Measurements from ENCODE around the gene OR6Y1. TPM values are rescaled to one million over a fixed set of nuclear protein-coding genes. Genes with fewer than 3 reads are reported as not detected.

Gene OR6Y1
- total RNA-seq, 1 donor from 2014 or later, result not detected

DNA sequence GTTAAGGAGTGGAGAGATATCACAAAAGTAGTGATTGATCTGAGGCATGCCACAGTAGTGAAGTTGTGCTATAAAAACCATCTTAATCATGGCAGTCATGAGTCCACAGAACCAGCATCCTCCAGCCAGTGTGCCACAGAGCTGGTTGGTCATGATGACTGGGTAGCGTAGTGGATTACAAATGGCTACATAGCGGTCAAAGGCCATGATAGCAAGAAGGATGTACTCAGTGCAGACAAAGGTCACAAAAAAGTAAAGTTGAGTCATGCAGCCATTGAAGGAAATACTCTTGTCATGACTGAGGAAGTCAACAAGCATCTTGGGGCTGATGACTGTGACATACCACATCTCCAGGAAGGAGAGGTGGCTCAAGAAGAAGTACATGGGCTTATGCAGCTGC, 6.7 kb downstream of the OR6Y1 start:
- Histone ChIP-seq H3K27me3 (ENCODE audit: insufficient read depth, low read length) (no peaks in the 10 kb centered on the region), H3K27ac (ENCODE audit: low read depth, low read length) (no peak overlapping the region), H2AFZ (ENCODE audit: low read depth, low read length) (no peak overlapping the region), H3K36me3 (ENCODE audit: insufficient read depth, low read length) (no peaks in the 10 kb centered on the region), H3K4me3 (ENCODE audit: insufficient read depth, low read depth, low read length) (no peak overlapping the region), H3K9me3 (ENCODE audit: insufficient read depth, low read depth, low read length) (no peaks in the 10 kb centered on the region), H3K9ac (ENCODE audit: low read length) (no peak overlapping the region), H3K4me1 (ENCODE audit: insufficient read depth, low read length) (no peaks in the 10 kb centered on the region), H3K4me2 (ENCODE audit: low read length) (no peak overlapping the region), H3K79me2 (ENCODE audit: insufficient read depth, low read length) (no peaks in the 10 kb centered on the region), H4K20me1 (ENCODE audit: insufficient read depth, low read length) (no peaks in the 10 kb centered on the region)
- no peaks in the 10 kb centered on the region for H3K27me3 Mint-ChIP-seq (ENCODE audit: low read depth, unreplicated experiment)
- H3K4me3 Mint-ChIP-seq (ENCODE audit: unreplicated experiment), result no peak overlapping the region
- FAIRE-seq (no peak), DNase-seq (ENCODE audit: low read depth) (no peak)
- no peaks in the 10 kb centered on the region for H3K9me3 Mint-ChIP-seq (ENCODE audit: unreplicated experiment)
- no peaks in the 10 kb centered on the region for H3K36me3 Mint-ChIP-seq (ENCODE audit: low read depth, unreplicated experiment)
- H3K4me1 Mint-ChIP-seq (ENCODE audit: low read depth, unreplicated experiment), result no peaks in the 10 kb centered on the region
- no peak overlapping the region for H3K27ac Mint-ChIP-seq (ENCODE audit: unreplicated experiment)
- TF ChIP-seq, protein P1, sequence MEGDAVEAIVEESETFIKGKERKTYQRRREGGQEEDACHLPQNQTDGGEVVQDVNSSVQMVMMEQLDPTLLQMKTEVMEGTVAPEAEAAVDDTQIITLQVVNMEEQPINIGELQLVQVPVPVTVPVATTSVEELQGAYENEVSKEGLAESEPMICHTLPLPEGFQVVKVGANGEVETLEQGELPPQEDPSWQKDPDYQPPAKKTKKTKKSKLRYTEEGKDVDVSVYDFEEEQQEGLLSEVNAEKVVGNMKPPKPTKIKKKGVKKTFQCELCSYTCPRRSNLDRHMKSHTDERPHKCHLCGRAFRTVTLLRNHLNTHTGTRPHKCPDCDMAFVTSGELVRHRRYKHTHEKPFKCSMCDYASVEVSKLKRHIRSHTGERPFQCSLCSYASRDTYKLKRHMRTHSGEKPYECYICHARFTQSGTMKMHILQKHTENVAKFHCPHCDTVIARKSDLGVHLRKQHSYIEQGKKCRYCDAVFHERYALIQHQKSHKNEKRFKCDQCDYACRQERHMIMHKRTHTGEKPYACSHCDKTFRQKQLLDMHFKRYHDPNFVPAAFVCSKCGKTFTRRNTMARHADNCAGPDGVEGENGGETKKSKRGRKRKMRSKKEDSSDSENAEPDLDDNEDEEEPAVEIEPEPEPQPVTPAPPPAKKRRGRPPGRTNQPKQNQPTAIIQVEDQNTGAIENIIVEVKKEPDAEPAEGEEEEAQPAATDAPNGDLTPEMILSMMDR (IDR thresholded peaks at IDR 0.05; ENCODE audit: insufficient read depth, low read depth, low read length), result no peak
- no peak for TF ChIP-seq EZH2 (IDR thresholded peaks at IDR 0.05; ENCODE audit: insufficient read depth, low read length)

DNA sequence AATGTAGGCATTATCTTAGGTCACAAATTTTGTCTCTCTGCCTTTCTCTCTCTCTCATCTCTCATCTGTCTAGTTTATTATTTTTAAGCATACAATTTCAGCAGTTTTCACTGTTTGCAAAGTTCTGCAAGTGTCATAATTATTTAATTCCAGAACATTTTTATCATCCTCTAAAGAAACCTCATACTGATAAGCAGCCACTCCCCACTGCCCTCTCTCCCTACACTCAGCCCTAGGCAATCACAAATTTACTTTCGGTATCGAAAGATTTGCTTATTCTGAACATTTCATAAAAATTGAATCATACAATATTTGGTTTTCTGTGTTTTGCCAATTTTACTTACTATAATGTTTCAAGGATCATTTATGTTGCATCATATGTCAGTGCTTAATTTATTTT, 16.6 kb downstream of the OR6Y1 start:
- H3K27ac Mint-ChIP-seq (ENCODE audit: unreplicated experiment), result no peak overlapping the region
- H3K27me3 ChIP-seq (ENCODE audit: insufficient read depth, low read length), result no peaks in the 10 kb centered on the region
- H3K4me3 Mint-ChIP-seq (ENCODE audit: unreplicated experiment), result no peak overlapping the region
- no peak for FAIRE-seq
- H3K36me3 Mint-ChIP-seq (ENCODE audit: low read depth, unreplicated experiment), result no peaks in the 10 kb centered on the region
- H3K4me3 ChIP-seq (ENCODE audit: insufficient read depth, low read depth, low read length), result no peak overlapping the region
- DNase-seq (ENCODE audit: low read depth), result no peak
- no peaks in the 10 kb centered on the region for H4K20me1 ChIP-seq (ENCODE audit: insufficient read depth, low read length)
- no peak overlapping the region for H3K4me2 ChIP-seq (ENCODE audit: low read length)
- TF ChIP-seq, protein P1 (IDR thresholded peaks at IDR 0.05; ENCODE audit: insufficient read depth, low read depth, low read length), result no peak
- TF ChIP-seq EZH2 (IDR thresholded peaks at IDR 0.05; ENCODE audit: insufficient read depth, low read length), result no peak
- H3K79me2 ChIP-seq (ENCODE audit: insufficient read depth, low read length), result no peaks in the 10 kb centered on the region
- H3K4me1 Mint-ChIP-seq (ENCODE audit: low read depth, unreplicated experiment), result no peaks in the 10 kb centered on the region
- H3K27me3 Mint-ChIP-seq (ENCODE audit: low read depth, unreplicated experiment), result no peaks in the 10 kb centered on the region
- H3K4me1 ChIP-seq (ENCODE audit: insufficient read depth, low read length), result no peaks in the 10 kb centered on the region
- H3K9me3 ChIP-seq (ENCODE audit: insufficient read depth, low read depth, low read length), result no peaks in the 10 kb centered on the region
- no peak overlapping the region for H2AFZ ChIP-seq (ENCODE audit: low read depth, low read length)
- no peak overlapping the region for H3K27ac ChIP-seq (ENCODE audit: low read depth, low read length)
- H3K36me3 ChIP-seq (ENCODE audit: insufficient read depth, low read length), result no peaks in the 10 kb centered on the region
- no peak overlapping the region for H3K9ac ChIP-seq (ENCODE audit: low read length)
- H3K9me3 Mint-ChIP-seq (ENCODE audit: unreplicated experiment), result no peaks in the 10 kb centered on the region

DNA sequence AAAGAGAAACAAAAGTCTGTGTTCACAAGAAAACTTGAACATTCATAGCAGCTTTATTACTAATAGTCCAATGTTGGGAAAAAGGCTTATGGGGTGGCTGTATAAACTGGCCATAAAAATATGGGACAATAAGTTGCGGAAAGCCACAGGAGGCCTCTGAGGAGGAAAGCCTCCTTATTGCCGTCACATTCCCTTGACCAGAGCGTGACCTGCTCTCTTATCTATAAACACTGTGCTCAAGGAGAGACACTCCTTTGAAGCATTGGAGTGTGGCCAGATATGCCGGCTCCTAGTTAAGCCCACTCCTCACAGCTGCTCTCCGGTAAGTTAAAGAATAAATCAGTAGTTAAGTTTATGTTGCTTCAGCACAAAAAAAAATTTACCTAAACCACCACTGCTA, 19.7 kb downstream of the OR6Y1 start:
- Histone ChIP-seq H3K4me3 (ENCODE audit: insufficient read depth, low read depth, low read length) (no peak overlapping the region), H3K4me1 (ENCODE audit: insufficient read depth, low read length) (no peaks in the 10 kb centered on the region), H3K27ac (ENCODE audit: low read depth, low read length) (no peak overlapping the region), H3K79me2 (ENCODE audit: insufficient read depth, low read length) (no peaks in the 10 kb centered on the region), H3K27me3 (ENCODE audit: insufficient read depth, low read length) (no peaks in the 10 kb centered on the region), H3K9ac (ENCODE audit: low read length) (no peak overlapping the region), H4K20me1 (ENCODE audit: insufficient read depth, low read length) (no peaks in the 10 kb centered on the region), H3K4me2 (ENCODE audit: low read length) (no peak overlapping the region), H3K36me3 (ENCODE audit: insufficient read depth, low read length) (no peaks in the 10 kb centered on the region), H2AFZ (ENCODE audit: low read depth, low read length) (no peak overlapping the region), H3K9me3 (ENCODE audit: insufficient read depth, low read depth, low read length) (no peaks in the 10 kb centered on the region)
- no peaks in the 10 kb centered on the region for H3K36me3 Mint-ChIP-seq (ENCODE audit: low read depth, unreplicated experiment)
- H3K27me3 Mint-ChIP-seq (ENCODE audit: low read depth, unreplicated experiment), result no peaks in the 10 kb centered on the region
- H3K4me1 Mint-ChIP-seq (ENCODE audit: low read depth, unreplicated experiment), result peaks cover under 1% of the 10 kb centered on the region
- H3K4me3 Mint-ChIP-seq (ENCODE audit: unreplicated experiment), result no peak overlapping the region
- DNase-seq (ENCODE audit: low read depth) (no peak), FAIRE-seq (no peak)
- no peaks in the 10 kb centered on the region for H3K9me3 Mint-ChIP-seq (ENCODE audit: unreplicated experiment)
- TF ChIP-seq EZH2 (IDR thresholded peaks at IDR 0.05; ENCODE audit: insufficient read depth, low read length), result no peak
- TF ChIP-seq, protein P1 (IDR thresholded peaks at IDR 0.05; ENCODE audit: insufficient read depth, low read depth, low read length), result no peak
- no peak overlapping the region for H3K27ac Mint-ChIP-seq (ENCODE audit: unreplicated experiment)
